Esophagus muscularis mucosa (tissue), 4 donors: ENCODE data around the gene PHKB. TPM values are rescaled to one million over a fixed set of nuclear protein-coding genes. Genes with fewer than 3 reads are reported as not detected.

Experiments used
- DNase-seq: peaks from one replicate; pipeline ENCODE4 v3.0.0-alpha.2; 2017; ENCODE audit errors: extremely low spot score
- H3K27ac ChIP-seq, 4 donors: fragments of 200-600 bp; sonication (generic); replicated peaks in 1 of 4; 1 replicate in 3 of 4; 2 replicates in 1 of 4; pipeline ENCODE4 v1.5.1; 2016 to 2019; ENCODE audit warnings: mild to moderate bottlenecking in 1 of 4
- H3K27me3 ChIP-seq, 4 donors: fragments of 200-600 bp; sonication (generic); one replicate each; pipeline versions ENCODE4 v1.5.1 to v1.6.0; 2016 to 2019
- H3K36me3 ChIP-seq, 4 donors: fragments of 200-600 bp; sonication (generic); one replicate each; pipeline ENCODE4 v1.5.1; 2016 to 2019
- H3K4me1 ChIP-seq, 4 donors: fragments of 200-600 bp; sonication (generic); one replicate each; pipeline ENCODE4 v1.5.1; 2016 to 2019
- H3K4me3 ChIP-seq, 4 donors: fragments of 200-600 bp; sonication (generic); 1 replicate in 2 of 4; 2 replicates in 2 of 4; pipeline ENCODE4 v1.5.1; 2016 to 2019; ENCODE audit warnings: mild to moderate bottlenecking in 4 of 4, moderate library complexity in 1 of 4
- H3K9me3 ChIP-seq, 4 donors: fragments of 200-600 bp; sonication (generic); 1 replicate in 3 of 4; 2 replicates in 1 of 4; pipeline ENCODE4 v1.5.1; 2016 to 2019
- EP300 ChIP-seq: sonication (generic); formaldehyde crosslinking; IDR thresholded peaks from one replicate; pipeline ENCODE4 v1.6.1; 2017; ENCODE audit warnings: antibody characterized with exemption
- POLR2A ChIP-seq: fragments of 450-650 bp; IDR thresholded peaks from one replicate; pipeline ENCODE4 v1.6.1; 2017; ENCODE audit warnings: antibody characterized with exemption, moderate library complexity, mild to moderate bottlenecking, low read depth
- POLR2AphosphoS5 ChIP-seq, 2 donors: sonication (generic); formaldehyde crosslinking; IDR thresholded peaks; one replicate each; pipeline ENCODE4 v1.6.1; 2017; ENCODE audit warnings: antibody characterized with exemption in 2 of 2
- WGBS: methylation state at CpG from one replicate; pipeline ENCODE4 v1.1.5; 2018; 5-methylcytosine and 5-hydroxymethylcytosine counted together
- intact Hi-C: fragments of 100-400 bp; cut with DNase I; formaldehyde crosslinking; loops from one replicate; pipeline ENCODE4 v1.15.1; 2023
- total RNA-seq, 4 donors: library from RNA; depleted of rRNA; stranded (reverse); fragments of >200 nt; gene quantifications; one replicate each; pipeline versions ENCODE4 v1.1.0 to v1.2.1, GENCODE V29; 2016
- TF ChIP-seq, protein P1 (sequence below), 3 experiments: fragments of 200-600 bp in 2 of 3; fragments of 450-650 bp in 1 of 3; sonication (generic) in 2 of 3; IDR thresholded peaks; one replicate each; pipeline ENCODE4 v1.5.1; 2017 to 2019; ENCODE audit warnings: antibody characterized with exemption in 3 of 3, mild to moderate bottlenecking in 2 of 3, moderate library complexity in 1 of 3

The PHKB gene
- total RNA-seq, 4 donors from 2014 or later, result 39.4 to 60.6 (median 46.5) TPM

DNA sequence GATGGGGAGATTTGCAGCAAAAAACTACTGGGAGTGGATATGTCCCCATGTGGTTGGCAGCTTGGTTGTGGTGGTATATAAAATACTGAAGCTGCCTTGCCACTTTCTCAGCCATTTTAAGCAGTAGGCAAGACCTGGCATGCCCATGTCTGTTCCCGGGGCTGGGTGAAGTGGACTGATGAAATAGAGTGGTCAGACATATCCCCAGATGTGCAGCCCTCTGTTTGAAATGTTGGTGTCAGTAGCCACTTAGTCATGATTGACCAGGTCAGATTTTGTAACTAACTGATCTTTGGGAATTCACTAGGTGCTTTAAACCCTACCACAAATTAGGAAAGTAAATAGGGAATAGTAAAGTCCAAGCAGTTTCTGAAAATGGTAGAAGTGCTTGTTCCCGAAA lies 151.6 kb downstream of the PHKB start:
- no peak overlapping the region for H3K4me3 ChIP-seq
- no peak overlapping the region for H3K27ac ChIP-seq
- no peak for TF ChIP-seq POLR2A
- TF ChIP-seq EP300, result no peak
- TF ChIP-seq, protein P1, sequence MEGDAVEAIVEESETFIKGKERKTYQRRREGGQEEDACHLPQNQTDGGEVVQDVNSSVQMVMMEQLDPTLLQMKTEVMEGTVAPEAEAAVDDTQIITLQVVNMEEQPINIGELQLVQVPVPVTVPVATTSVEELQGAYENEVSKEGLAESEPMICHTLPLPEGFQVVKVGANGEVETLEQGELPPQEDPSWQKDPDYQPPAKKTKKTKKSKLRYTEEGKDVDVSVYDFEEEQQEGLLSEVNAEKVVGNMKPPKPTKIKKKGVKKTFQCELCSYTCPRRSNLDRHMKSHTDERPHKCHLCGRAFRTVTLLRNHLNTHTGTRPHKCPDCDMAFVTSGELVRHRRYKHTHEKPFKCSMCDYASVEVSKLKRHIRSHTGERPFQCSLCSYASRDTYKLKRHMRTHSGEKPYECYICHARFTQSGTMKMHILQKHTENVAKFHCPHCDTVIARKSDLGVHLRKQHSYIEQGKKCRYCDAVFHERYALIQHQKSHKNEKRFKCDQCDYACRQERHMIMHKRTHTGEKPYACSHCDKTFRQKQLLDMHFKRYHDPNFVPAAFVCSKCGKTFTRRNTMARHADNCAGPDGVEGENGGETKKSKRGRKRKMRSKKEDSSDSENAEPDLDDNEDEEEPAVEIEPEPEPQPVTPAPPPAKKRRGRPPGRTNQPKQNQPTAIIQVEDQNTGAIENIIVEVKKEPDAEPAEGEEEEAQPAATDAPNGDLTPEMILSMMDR (IDR thresholded peaks at IDR 0.05), result no peak
- no peak for TF ChIP-seq POLR2AphosphoS5 (IDR thresholded peaks at IDR 0.05)
- no peak for DNase-seq
- no peaks in the 10 kb centered on the region for H3K9me3 ChIP-seq
- peaks cover 0 to 20% (median 9%) of the 10 kb centered on the region in 4 donors for H3K36me3 ChIP-seq
- WGBS, result 98% methylated on average over 2 of the region's 2 CpGs
- peaks cover 0 to 4% (median 2%) of the 10 kb centered on the region in 4 donors for H3K4me1 ChIP-seq
- no peaks in the 10 kb centered on the region for H3K27me3 ChIP-seq
- intact Hi-C loops, result no loop called here

DNA sequence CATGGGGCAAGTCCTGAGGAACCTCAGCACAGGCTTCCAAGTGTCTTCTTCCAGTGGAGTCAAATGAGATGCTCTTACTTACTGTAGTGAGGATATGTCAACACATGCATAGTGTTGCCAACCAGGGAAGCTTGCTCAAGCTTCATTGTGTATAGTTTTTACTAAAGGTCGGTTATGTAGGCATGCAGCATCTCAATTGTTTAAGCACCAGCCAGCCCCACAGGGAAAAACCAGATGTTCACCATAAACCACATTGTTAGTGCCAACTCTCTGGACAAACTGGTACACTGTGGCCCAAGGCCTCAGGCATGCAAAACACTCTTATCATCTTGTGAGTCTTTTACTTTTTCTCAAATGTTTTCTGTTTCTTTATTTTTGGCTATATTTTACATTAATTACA lies 152.1 kb downstream of the PHKB start:
- Histone ChIP-seq H3K4me1 (peaks cover 0 to 9% (median 6%) of the 10 kb centered on the region in 4 donors), H3K9me3 (no peaks in the 10 kb centered on the region), H3K27me3 (no peaks in the 10 kb centered on the region), H3K4me3 (no peak overlapping the region), H3K36me3 (peaks cover 0 to 20% (median 9%) of the 10 kb centered on the region in 4 donors), H3K27ac (no peak overlapping the region)
- TF ChIP-seq EP300 (no peak), POLR2A (no peak), POLR2AphosphoS5 (IDR thresholded peaks at IDR 0.05) (no peak)
- TF ChIP-seq, protein P1 (IDR thresholded peaks at IDR 0.05), result no peak
- no peak for DNase-seq
- 64% methylated on average over 1 of the region's 1 CpG for WGBS
- intact Hi-C loops, result no loop called here

DNA sequence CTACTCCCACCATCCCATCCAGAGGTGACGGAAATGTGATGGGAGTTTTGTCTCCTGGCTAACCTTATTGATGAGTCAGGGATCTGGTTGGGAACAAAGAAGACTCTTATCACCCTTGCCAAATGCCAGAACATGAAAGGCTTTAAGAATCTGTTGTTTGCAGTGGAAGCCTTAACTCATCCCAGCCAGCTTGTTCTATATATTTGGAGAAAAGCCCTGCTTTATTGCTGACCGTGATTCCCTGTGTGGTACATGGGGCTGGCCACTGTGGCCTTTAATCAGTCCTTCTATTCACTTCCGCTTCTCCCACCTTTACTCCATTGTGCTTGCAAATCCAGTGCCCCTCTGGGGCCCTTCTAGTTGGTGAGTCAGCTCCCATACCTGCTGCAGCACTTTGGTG lies 156.6 kb downstream of the PHKB start:
- TF ChIP-seq POLR2AphosphoS5 (IDR thresholded peaks at IDR 0.05) (no peak), POLR2A (no peak), EP300 (no peak)
- TF ChIP-seq, protein P1 (IDR thresholded peaks at IDR 0.05), result no peak
- H3K36me3 ChIP-seq, result peaks cover 0 to 3% (median under 1%) of the 10 kb centered on the region in 4 donors
- no peaks in the 10 kb centered on the region for H3K27me3 ChIP-seq
- intact Hi-C loops, result no loop called here
- H3K27ac ChIP-seq, result no peak overlapping the region
- no peak overlapping the region for H3K4me3 ChIP-seq
- 93% methylated on average over 3 of the region's 3 CpGs for WGBS
- peaks cover 0 to 10% (median 6%) of the 10 kb centered on the region in 4 donors for H3K4me1 ChIP-seq
- no peak for DNase-seq
- no peaks in the 10 kb centered on the region for H3K9me3 ChIP-seq

- H3K27ac ChIP-seq, result no peak overlapping the region
- 100% methylated on average over 1 of the region's 1 CpG for WGBS
- TF ChIP-seq EP300 (no peak), POLR2AphosphoS5 (IDR thresholded peaks at IDR 0.05) (no peak), POLR2A (no peak)
- TF ChIP-seq, protein P1 (IDR thresholded peaks at IDR 0.05), result no peak
- no peaks in the 10 kb centered on the region for H3K36me3 ChIP-seq
- intact Hi-C loops, result no loop called here
- no peak overlapping the region for H3K4me3 ChIP-seq
- H3K27me3 ChIP-seq, result no peaks in the 10 kb centered on the region
- H3K9me3 ChIP-seq, result no peaks in the 10 kb centered on the region
- peaks cover 4 to 18% (median 11%) of the 10 kb centered on the region in 4 donors for H3K4me1 ChIP-seq
- DNase-seq, result no peak
Observed at GRCh38 chr16:47622451-47623176, 161.5 kb downstream of the PHKB start.
